EL (cell line): Measurements from ENCODE around the gene CACNA1D.
"Not testable (repeated sequence)": the region's sequence is repeated elsewhere in the genome, so short reads cannot be mapped to it uniquely, and the experiment has no call there.

Experiments
- DNase-seq: peaks from one replicate; pipeline ENCODE4 v3.0.0-alpha.2; 2016

CACNA1D gene

GRCh38 chr3:53493963-53494791 lies at the start of gene CACNA1D:
Gene CACNA1D, plus strand, starts transcription at chr3:53494611. Its CDS starts 556 bp downstream, at chr3:53495167.
- DNase-seq = no peak

DNA sequence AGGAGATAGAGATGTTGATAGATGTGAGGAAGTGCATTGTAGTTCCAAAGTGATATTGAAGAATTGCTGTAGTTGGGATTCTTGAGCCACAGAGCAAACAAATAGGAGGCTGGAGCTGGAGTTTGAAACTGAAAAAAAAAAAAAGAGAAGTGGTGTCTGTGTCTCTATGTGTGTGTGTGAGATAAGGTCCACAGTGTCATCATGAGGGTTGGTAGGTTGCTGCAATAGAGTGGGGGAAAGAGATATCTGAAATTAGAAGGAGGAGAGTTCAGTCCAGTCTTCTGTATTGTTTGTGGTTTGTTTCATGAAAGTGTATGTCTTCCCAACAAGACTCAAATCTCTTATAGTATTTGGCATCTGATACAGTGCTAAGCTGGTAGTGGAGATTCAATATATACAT lies 37.3 kb upstream of the CACNA1D start:
- DNase-seq = no peak

GRCh38 chr3:53460326-53460725 lies 34.1 kb upstream of the CACNA1D start:
- DNase-seq = no peak

GRCh38 chr3:53464424-53464823 lies 30.0 kb upstream of the CACNA1D start:
- DNase-seq = no peak

- not testable (repeated sequence) for DNase-seq
These were observed 24.7 kb upstream of the CACNA1D start for GRCh38 chr3:53469758-53470157.

- DNase-seq = no peak
These were observed 21.0 kb upstream of the CACNA1D start for GRCh38 chr3:53473422-53473821.

DNA sequence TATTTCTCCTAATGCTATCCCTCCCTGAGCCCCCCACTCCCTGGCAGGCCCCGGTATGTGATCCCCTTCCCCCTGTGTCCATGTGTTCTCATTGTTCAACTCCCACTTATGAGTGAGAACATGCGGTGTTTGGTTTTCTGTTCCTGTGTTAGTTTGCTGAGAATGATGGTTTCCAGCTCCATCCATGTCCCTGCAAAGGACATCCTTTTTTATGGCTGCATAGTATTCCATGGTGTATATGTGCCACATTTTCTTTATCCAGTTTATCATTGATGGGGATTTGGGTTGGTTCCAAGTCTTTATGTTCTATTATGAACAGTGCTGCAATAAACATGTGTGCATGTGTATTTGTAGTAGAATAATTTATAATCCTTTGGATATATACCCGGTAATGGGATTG lies 18.0 kb upstream of the CACNA1D start:
- DNase-seq = not testable (repeated sequence)

DNA sequence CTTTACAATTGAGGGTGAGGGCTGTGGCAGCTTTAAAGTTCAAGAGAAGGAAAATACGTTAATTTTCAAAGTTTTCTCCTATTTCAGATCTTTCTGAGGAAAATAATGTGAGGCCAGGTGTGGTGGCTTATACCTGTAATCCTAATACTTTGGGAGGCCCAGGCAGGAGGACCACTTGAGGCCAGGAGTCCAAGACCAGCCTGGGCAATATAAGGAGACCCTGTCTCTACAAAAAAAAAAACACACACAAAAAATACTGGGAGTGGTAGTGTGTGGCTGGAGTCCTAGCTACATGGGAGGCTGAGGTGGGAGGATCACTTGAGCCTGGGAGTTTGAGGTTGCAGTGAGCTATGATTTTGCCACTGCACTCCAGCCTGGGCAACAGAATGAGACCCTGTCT lies 16.7 kb upstream of the CACNA1D start:
- not testable (repeated sequence) for DNase-seq

DNA sequence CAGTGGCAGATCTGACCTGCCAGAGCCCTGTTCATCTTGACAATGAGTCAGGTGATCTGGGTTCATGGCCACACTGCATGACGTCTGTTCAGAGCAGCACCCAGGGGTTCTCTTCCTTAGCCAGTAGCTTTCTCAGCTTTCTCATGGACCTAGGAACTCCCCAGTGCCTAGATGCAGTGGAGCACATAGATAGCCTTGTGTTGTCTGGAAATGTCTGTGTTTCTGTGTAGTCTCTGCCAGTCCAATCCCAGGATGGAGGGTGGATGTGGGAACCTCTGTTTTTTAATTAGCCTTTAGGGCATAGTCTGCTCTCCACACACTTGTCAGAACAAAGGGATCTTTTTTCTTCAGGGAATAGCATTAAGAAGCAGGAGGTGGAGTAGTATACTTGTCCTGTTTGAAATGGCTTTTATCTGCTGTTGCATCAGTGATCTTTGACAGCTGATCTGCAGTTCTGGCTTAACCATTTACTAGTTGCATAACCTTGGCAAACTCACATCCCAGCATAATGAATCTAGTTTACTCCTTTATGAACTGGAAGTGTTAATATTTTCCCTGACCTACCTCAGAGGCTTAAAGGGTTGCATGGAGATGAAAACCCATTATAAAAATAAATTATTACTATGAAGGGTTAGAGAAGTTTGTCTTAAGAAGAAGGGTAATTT lies 16.1 kb upstream of the CACNA1D start:
- no peak for DNase-seq

GRCh38 chr3:53478921-53479664 lies 15.3 kb upstream of the CACNA1D start:
- no peak for DNase-seq

GRCh38 chr3:53482227-53482626 lies 12.2 kb upstream of the CACNA1D start:
- no peak for DNase-seq

- no peak for DNase-seq
These were observed 10.6 kb upstream of the CACNA1D start for GRCh38 chr3:53483821-53484220.

DNA sequence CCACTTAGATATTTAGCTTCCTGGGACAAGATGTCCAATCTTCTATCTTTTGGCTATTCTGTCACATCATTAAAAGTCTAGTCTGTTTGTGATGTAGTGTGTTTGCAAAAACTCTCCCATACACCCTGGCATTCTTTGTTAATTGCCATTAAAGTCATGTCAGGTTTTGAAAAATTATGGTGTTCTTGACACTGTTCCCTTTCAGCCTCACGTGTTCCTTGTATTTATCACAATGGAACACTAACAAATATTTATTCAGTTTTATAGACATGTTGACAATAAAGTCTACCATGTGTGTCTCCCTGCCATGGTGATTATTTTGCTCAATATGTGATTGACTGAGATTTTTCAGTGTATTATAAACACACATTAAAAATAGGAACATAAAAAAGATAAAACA lies 9.4 kb upstream of the CACNA1D start:
- DNase-seq = no peak

- no peak for DNase-seq
These were observed 8.6 kb upstream of the CACNA1D start for GRCh38 chr3:53485675-53486403.

- DNase-seq = no peak
These were observed 7.3 kb upstream of the CACNA1D start for GRCh38 chr3:53486961-53487654.

DNA sequence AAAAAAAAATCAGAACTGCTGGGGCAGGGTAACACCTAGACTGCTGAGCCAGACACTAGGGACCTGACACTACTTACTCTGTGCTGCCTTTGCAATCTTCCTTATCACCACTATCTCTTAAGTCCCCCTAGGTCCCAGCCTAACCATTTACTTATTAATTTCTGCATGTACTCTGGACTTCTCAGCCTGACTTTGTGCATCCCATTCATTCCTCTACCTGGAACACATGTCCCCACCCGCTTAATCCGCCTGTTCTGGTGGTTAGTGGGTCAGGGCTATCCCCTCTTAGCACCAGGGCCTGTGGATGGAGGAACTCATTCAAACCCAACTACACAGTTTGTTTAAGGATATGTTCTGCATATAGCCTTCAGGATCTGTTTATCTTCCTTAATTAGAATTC lies 5.0 kb upstream of the CACNA1D start:
- no peak for DNase-seq

GRCh38 chr3:53489787-53490458 lies 4.5 kb upstream of the CACNA1D start:
- DNase-seq = no peak

- DNase-seq = no peak
These were observed 3.9 kb upstream of the CACNA1D start for GRCh38 chr3:53490459-53490968.

DNA sequence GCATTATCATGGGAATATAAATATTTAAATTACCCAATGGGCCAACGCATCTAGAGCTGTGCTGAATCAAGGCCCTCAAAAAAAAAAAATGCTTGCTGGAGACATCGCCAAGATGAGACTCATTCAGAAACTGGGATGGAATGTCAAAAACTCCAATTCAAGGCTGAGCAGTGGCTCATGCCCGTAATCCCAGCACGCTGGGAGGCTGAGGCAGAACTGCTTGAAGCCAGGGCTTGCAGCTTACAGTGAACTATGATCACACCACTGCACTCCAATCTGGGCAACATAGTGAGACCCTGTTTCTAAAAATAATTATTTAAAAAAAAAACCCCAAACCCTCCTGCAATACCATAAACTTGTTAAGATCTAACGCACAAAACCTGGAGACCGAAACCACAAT lies 3.1 kb upstream of the CACNA1D start:
- no peak for DNase-seq

GRCh38 chr3:53493595-53493962 lies 832 bp upstream of the CACNA1D start:
- DNase-seq = no peak

DNA sequence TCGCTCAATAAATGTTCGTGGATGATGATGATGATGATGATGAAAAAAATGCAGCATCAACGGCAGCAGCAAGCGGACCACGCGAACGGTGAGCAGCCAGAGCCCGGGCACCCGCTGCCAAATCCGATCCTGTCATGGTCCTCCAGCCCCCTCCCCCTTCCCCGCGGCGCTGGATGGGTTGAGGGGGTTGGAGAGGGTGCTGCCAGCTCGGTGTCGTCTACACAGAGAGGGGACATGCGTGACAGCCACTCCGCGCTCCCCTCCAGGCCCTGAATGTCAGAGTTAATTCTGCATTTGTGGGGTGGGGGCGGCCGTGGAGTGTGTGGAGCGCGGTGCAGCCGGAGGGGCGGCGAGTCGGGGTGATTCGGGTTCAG lies 722 bp downstream of the CACNA1D start:
- no peak for DNase-seq
